HepG2 (cell line): ENCODE results near the gene DNAJB11. TPM values are rescaled to one million over a fixed set of nuclear protein-coding genes. Genes with fewer than 3 reads are reported as not detected.

Experiments used
- ARID5B ChIP-seq: IDR thresholded peaks from 2 replicates; pipeline ENCODE4 v1.4.0; 2020; ENCODE audit warnings: mild to moderate bottlenecking, missing genetic modification reagents
- ERF ChIP-seq: IDR thresholded peaks from 2 replicates; pipeline ENCODE4 v1.6.1; 2018; ENCODE audit warnings: missing biosample characterization, missing genetic modification reagents
- FOXA3 ChIP-seq: IDR thresholded peaks from 2 replicates; pipeline ENCODE4 v1.6.1; 2016; ENCODE audit warnings: missing genetic modification reagents, missing compliant biosample characterization
- PTBP1 ChIP-seq: fragments of 200-400 bp; formaldehyde crosslinking; IDR thresholded peaks from 2 replicates; pipeline ENCODE4 v1.6.1; 2018; ENCODE audit warnings: low read length, low read depth; ENCODE audit not compliant: poor library complexity, severe bottlenecking
- SP4 ChIP-seq: sonication (generic); formaldehyde crosslinking; IDR thresholded peaks from 2 replicates; pipeline ENCODE4 v1.8.1; 2023; ENCODE audit warnings: mild to moderate bottlenecking, missing genetic modification reagents
- ZNF124 ChIP-seq: sonication (generic); formaldehyde crosslinking; IDR thresholded peaks from 2 replicates; pipeline ENCODE4 v1.4.0; 2020; ENCODE audit warnings: missing genetic modification reagents
- ZNF142 ChIP-seq: sonication (generic); formaldehyde crosslinking; IDR thresholded peaks from 2 replicates; pipeline ENCODE4 v1.4.0; 2020; ENCODE audit warnings: missing genetic modification reagents
- ZNF205 ChIP-seq: IDR thresholded peaks from 2 replicates; pipeline ENCODE4 v1.6.1; 2018; ENCODE audit warnings: missing biosample characterization, missing genetic modification reagents
- ZNF235 ChIP-seq: sonication (generic); formaldehyde crosslinking; IDR thresholded peaks from 2 replicates; pipeline ENCODE4 v1.8.1; 2023; ENCODE audit warnings: mild to moderate bottlenecking, missing genetic modification reagents, borderline replicate concordance
- ZNF558 ChIP-seq: sonication (generic); formaldehyde crosslinking; IDR thresholded peaks from 2 replicates; pipeline ENCODE4 v1.9.0; 2022; ENCODE audit warnings: mild to moderate bottlenecking, missing genetic modification reagents, borderline replicate concordance
- ZNF691 ChIP-seq: sonication (generic); formaldehyde crosslinking; IDR thresholded peaks from 2 replicates; pipeline ENCODE4 v1.4.0; 2020; ENCODE audit warnings: missing genetic modification reagents, low read depth, mild to moderate bottlenecking, borderline replicate concordance
- ZNF768 ChIP-seq: sonication (generic); formaldehyde crosslinking; IDR thresholded peaks from 2 replicates; pipeline ENCODE4 v1.4.0; 2020; ENCODE audit warnings: missing genetic modification reagents
- ZNF839 ChIP-seq: sonication (generic); formaldehyde crosslinking; IDR thresholded peaks from 2 replicates; pipeline ENCODE4 v1.4.0; 2020; ENCODE audit warnings: missing genetic modification reagents, mild to moderate bottlenecking, borderline replicate concordance
- polyA plus RNA-seq, 8 experiments: library from polyadenylated mRNA; depleted of rRNA in 3 of 8; stranded (reverse) in 7 of 8; unstranded in 1 of 8; fragments of >200 nt; fragmentation: Illumina TruSeq in 4 of 8; extraction: Trizol in 4 of 8; gene quantifications; 2 replicates each; pipeline versions ENCODE4 v1.2.1 to v1.2.3, GENCODE V29; 2011 to 2016; ENCODE audit warnings: low read depth in 4 of 8, missing spikeins in 1 of 8, mixed read lengths in 1 of 8; ENCODE audit not compliant: insufficient read depth in 1 of 8
- total RNA-seq, 5 experiments: library from RNA; depleted of rRNA; stranded (reverse); fragments of >200 nt; fragmentation: Illumina TruSeq; extraction: Trizol; gene quantifications; 2 replicates each; pipeline ENCODE4 v1.2.3, GENCODE V29; 2016; ENCODE audit warnings: low read depth in 1 of 5
- TF ChIP-seq, protein P1 (sequence below): sonication (generic); formaldehyde crosslinking; IDR thresholded peaks from 2 replicates; pipeline ENCODE4 v1.5.1; 2020; ENCODE audit warnings: mild to moderate bottlenecking, missing genetic modification reagents, moderate library complexity

The DNAJB11 gene
- total and polyA plus RNA-seq, 2 of the 13 experiments (the other 11 are each of a cell fraction or from before 2014, with no cell fraction given), result 41.0 to 132 TPM

GRCh38 chr3:186620213-186621092 lies 49.9 kb downstream of the DNAJB11 start (continued):
- 0 out of 2 replicates have a peak, but pooled peaks have one; percentile 10 for TF ChIP-seq ZNF142 (CRISPR knock-in tag)
- peak; percentile 65; the same call in 1 of the 2 replicates for TF ChIP-seq ZNF235 (CRISPR knock-in tag)
- TF ChIP-seq PTBP1, result peak; percentile 92
- 0 out of 2 replicates have a peak, but pooled peaks have one; percentile 21 for TF ChIP-seq ZNF205 (CRISPR knock-in tag)
- TF ChIP-seq ERF, result peak; percentile 38
- TF ChIP-seq FOXA3 (CRISPR knock-in tag), result peak; percentile 25; the same call in 1 of the 2 replicates
- peak; percentile 75 for TF ChIP-seq ZNF558 (CRISPR knock-in tag)
- TF ChIP-seq ZNF691 (CRISPR knock-in tag), result no peak; the same call in 1 of the 2 replicates
- TF ChIP-seq ARID5B (CRISPR knock-in tag), result peak; percentile 5; the same call in 1 of the 2 replicates
- TF ChIP-seq ZNF768 (CRISPR knock-in tag), result peak; percentile 31; the same call in 1 of the 2 replicates
- TF ChIP-seq, protein P1, sequence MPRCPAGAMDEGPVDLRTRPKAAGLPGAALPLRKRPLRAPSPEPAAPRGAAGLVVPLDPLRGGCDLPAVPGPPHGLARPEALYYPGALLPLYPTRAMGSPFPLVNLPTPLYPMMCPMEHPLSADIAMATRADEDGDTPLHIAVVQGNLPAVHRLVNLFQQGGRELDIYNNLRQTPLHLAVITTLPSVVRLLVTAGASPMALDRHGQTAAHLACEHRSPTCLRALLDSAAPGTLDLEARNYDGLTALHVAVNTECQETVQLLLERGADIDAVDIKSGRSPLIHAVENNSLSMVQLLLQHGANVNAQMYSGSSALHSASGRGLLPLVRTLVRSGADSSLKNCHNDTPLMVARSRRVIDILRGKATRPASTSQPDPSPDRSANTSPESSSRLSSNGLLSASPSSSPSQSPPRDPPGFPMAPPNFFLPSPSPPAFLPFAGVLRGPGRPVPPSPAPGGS, result peak; percentile 69; the same call in 1 of the 2 replicates
- TF ChIP-seq ZNF839 (CRISPR knock-in tag), result peak; percentile 9; the same call in 1 of the 2 replicates
- TF ChIP-seq ZNF124 (CRISPR knock-in tag), result 0 out of 2 replicates have a peak, but pooled peaks have one; percentile 5
- peak; percentile 64 for TF ChIP-seq SP4
